ENCODE measurements around the gene STX5. TPM values are rescaled to one million over a fixed set of nuclear protein-coding genes. Genes with fewer than 3 reads are reported as not detected.

Gene STX5
- total RNA-seq, 4 donors from 2014 or later, result 22.8 to 31.6 (median 31.6) TPM

DNA sequence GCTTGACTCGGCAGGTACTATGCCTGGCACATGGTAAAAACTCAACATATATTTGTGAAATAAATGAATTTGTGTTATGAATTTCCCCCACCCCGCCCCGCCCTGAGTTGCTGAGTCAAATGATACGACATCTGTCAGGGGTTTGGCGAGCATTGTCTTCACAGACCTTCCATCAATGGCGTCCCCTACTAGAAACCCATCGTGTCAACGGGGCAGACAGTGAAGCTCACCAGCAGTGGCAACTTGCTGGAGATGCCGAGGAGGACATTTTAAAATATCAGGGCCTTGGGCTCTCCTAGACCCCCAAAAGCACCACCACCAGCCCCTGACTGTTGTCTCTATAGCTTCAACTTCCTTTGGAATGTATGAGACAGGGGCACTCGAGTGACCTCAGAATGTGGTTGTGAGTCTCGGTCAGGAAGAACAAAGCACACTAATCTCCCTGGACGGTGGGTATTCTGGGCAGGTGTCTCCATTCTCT, 25.9 kb downstream of the STX5 start:
- no peak for DNase-seq (ENCODE audit: extremely low spot score)
- TF ChIP-seq POLR2A (IDR thresholded peaks at IDR 0.05; ENCODE audit: low read depth) (no peak), POLR2AphosphoS5 (IDR thresholded peaks at IDR 0.05) (no peak), CTCF (IDR thresholded peaks at IDR 0.05) (no peak), EP300 (IDR thresholded peaks at IDR 0.05) (no peak)
- 24% methylated on average over 12 of the region's 12 CpGs for WGBS
- Histone ChIP-seq H3K4me3 (peak overlapping the region; percentile 83 to 99 (median 94)), H3K27me3 (no peaks in the 10 kb centered on the region), H3K27ac (replicated peaks in 1 of 4) (peak overlapping the region; percentile 94 to 98 (median 95)), H3K4me1 (peaks cover 29 to 44% (median 32%) of the 10 kb centered on the region in 4 donors), H3K9me3 (no peaks in the 10 kb centered on the region), H3K36me3 (peaks cover 18 to 38% (median 34%) of the 10 kb centered on the region in 4 donors)
- intact Hi-C loops (cut with DNase I), result loop anchor here (2.0 kb wide), 1 partner anchor 25 kb away; no protein-coding TSS in a partner anchor

DNA sequence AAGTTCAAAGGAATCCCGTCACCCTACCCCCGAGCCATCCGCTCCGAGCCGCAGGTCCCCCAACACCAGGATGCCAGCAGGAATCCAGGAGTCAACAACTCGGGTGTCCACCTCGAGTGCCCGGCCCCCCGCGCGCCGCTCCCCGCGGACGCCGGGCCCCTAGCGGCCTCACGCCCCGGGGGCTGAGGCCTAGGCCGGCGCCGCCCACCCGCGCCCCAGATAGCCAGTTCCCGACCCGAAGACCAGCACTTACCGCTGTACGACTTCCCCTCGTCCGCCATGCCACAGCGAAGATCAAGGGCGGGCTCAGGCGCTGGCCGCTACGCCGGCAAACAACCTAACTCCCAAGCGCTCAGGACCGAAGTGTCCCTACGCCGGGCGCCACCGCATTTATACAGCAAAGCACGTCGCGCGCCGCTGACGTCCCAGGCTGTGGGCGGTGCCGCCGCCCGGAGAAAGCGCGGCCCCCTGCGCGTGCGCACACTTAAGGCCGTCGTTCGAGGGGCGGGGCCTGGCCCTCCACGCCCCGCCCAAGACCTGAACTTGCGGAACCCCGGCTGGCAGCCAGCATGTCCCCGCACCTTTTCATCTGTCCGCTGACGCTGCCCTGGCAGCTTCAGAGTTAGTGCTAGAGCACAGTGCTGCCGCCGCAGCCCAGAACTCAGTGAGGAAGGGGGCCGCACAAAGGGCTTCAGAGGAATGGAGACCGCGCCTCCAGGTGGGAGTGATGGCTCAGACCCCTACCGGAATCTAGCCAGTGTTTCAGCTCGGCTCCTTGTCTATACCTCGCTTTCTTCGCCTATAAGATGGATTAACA, 26.6 kb downstream of the STX5 start, which contains the start of gene NXF1:
Gene NXF1 (minus strand): TSS at position 365 of the 817 bp plus-strand sequence. CDS start 84 bp downstream, at position 281.
- TF ChIP-seq CTCF (IDR thresholded peaks at IDR 0.05) (peak in 2 of 3 experiments; percentile 3 to 37), POLR2AphosphoS5 (IDR thresholded peaks at IDR 0.05) (peak; percentile 100), POLR2A (IDR thresholded peaks at IDR 0.05; ENCODE audit: low read depth) (peak; percentile 99), EP300 (IDR thresholded peaks at IDR 0.05) (no peak)
- intact Hi-C loops (cut with DNase I), result loop anchor here (2.0 kb wide), 1 partner anchor 26 kb away; no protein-coding TSS in a partner anchor
- WGBS, result 0% methylated on average over 11 of the region's 77 CpGs

GRCh38 chr11:62804310-62805075, 27.4 kb downstream of the STX5 start:
- Histone ChIP-seq H3K9me3 (no peaks in the 10 kb centered on the region), H3K4me1 (peaks cover 29 to 44% (median 32%) of the 10 kb centered on the region in 4 donors), H3K27me3 (no peaks in the 10 kb centered on the region), H3K27ac (replicated peaks in 1 of 4) (peak overlapping the region; percentile 94 to 98 (median 95)), H3K36me3 (peaks cover 33 to 53% (median 49%) of the 10 kb centered on the region in 4 donors), H3K4me3 (peak overlapping the region; percentile 83 to 99 (median 94))
- WGBS, result 6% methylated on average over 13 of the region's 14 CpGs
- intact Hi-C loops (cut with DNase I), result loop anchor here (2.0 kb wide), 1 partner anchor 26 kb away; no protein-coding TSS in a partner anchor
- DNase-seq (ENCODE audit: extremely low spot score), result no peak
- TF ChIP-seq CTCF (IDR thresholded peaks at IDR 0.05), result no peak
- TF ChIP-seq POLR2AphosphoS5 (IDR thresholded peaks at IDR 0.05), result no peak
- TF ChIP-seq EP300 (IDR thresholded peaks at IDR 0.05), result no peak
- no peak for TF ChIP-seq POLR2A (IDR thresholded peaks at IDR 0.05; ENCODE audit: low read depth)

More for the DNA sequence above, 26.6 kb downstream of the STX5 start, which contains the start of gene NXF1:
- Histone ChIP-seq H3K4me3 (peak within 1 kb of the TSS; percentile 83 to 99 (median 94)), H3K36me3 (peaks cover 25 to 45% (median 41%) of the 10 kb centered on the region in 4 donors), H3K27me3 (no peaks in the 10 kb centered on the region), H3K4me1 (peaks cover 29 to 44% (median 32%) of the 10 kb centered on the region in 4 donors), H3K9me3 (no peaks in the 10 kb centered on the region), H3K27ac (replicated peaks in 1 of 4) (peak within 1 kb of the TSS; percentile 94 to 98 (median 95))
- DNase-seq (ENCODE audit: extremely low spot score), result peak; percentile 99

DNA sequence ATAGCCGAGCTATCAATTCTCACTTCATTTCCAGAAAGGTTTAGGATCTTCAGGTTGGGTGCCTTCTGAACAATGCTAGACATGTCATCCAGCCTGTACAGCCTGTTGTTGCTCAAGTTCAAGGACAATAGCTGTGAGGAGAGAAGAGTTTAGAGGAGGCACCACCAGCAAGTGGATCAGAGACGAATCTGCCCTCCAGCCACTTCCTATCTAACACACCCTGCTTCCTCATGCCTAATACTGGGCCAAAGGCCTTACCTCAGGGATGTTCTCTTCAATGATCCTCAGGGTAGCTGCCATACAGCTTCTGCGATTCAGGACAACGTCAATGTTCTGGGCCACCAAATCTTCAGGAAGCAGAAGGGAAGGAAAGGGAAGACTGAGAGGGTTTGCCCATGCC, 30.8 kb downstream of the STX5 start:
- no peak for DNase-seq (ENCODE audit: extremely low spot score)

More for the DNA sequence above, 30.8 kb downstream of the STX5 start:
- Histone ChIP-seq H3K9me3 (no peaks in the 10 kb centered on the region), H3K4me3 (no peak overlapping the region), H3K27ac (replicated peaks in 1 of 4) (no peak overlapping the region), H3K27me3 (no peaks in the 10 kb centered on the region), H3K4me1 (peaks cover 17 to 34% (median 25%) of the 10 kb centered on the region in 4 donors), H3K36me3 (peaks cover 66 to 78% (median 77%) of the 10 kb centered on the region in 4 donors)
- intact Hi-C loops (cut with DNase I), result no loop called here
- no peak for TF ChIP-seq EP300 (IDR thresholded peaks at IDR 0.05)
- 89% methylated on average over 4 of the region's 4 CpGs for WGBS
